Measurements from ENCODE around the gene CERT1. TPM values are rescaled to one million over a fixed set of nuclear protein-coding genes. Genes with fewer than 3 reads are reported as not detected.
"Not testable (repeated sequence)": the region's sequence is repeated elsewhere in the genome, so short reads cannot be mapped to it uniquely, and the experiment has no call there.

CERT1 gene
- total RNA-seq, 1 donor from 2014 or later = 14.0 TPM

DNA sequence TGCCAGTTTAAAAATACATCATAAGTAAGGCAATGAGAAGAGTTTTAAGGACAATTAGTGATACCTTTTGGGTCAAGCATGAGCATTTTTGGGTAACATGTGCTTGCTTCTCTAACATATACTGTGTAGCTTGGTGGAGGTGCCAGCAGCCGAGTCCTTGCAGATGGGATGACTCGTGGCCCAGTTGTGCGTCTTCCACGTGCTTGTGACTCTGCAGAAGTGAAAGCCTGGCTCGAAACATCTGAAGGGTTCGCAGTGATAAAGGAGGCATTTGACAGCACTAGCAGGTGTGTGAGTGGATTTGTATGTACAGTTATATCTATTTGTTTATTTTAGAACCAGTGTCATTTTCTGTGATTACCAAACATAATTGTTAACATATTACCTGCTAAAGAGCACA is 156.2 kb downstream of the CERT1 start:
- no peak for DNase-seq (ENCODE audit: low read depth, low spot score)

DNA sequence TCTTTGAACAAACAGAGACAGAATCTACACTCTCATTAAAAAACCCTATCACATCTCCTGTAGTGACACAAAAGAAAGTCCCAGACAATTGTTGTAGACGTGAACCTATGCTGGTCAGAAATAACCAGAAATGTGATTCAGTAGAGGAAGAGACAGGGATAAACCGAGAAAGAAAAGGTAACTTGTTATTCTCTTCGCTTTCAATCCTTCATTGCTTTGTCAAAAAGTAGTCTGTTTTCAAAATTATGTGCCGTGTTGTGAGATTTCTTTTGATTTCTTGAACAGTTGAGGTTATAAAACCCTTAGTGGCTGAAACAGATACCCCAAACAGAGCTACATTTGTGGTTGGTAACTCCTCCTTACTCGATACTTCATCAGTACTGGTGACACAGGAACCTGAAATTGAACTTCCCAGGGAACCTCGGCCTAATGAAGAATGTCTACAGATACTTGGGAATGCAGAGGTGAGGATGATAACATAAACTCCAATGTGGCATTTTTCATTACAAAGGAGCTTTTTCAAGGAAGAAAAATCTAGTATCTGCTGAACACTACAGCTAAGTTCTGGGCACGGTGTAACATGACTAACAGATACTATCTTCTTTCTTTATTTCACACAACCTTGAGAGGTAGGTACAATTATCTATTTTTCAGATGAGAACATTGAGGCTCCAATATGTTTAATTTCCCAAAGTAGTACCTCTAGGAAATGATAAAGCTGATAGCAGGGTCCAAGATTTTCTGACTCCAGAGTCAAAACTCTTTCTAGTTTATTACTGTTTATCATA is 160.1 kb downstream of the CERT1 start:
- DNase-seq (ENCODE audit: low read depth, low spot score) = no peak

DNA sequence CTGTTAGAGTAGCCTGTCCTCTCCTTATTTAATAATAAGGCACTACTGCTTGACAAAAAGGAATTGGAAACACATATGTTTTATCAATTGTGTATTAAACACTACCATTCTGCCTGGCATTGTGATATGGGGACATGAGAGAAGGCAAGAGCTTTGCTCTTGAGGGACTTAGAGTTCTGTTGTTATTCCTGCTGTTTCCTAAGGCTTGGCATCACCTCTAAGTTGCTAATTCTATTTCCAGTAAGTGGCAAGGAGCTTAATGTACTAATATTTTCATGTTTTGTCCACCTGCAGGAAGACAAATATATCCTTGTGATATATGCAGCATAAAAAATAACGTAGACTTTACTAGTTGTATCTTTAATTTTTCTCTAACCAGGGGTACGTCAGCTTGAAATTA is 161.8 kb downstream of the CERT1 start:
- DNase-seq (ENCODE audit: low read depth, low spot score) = no peak

DNA sequence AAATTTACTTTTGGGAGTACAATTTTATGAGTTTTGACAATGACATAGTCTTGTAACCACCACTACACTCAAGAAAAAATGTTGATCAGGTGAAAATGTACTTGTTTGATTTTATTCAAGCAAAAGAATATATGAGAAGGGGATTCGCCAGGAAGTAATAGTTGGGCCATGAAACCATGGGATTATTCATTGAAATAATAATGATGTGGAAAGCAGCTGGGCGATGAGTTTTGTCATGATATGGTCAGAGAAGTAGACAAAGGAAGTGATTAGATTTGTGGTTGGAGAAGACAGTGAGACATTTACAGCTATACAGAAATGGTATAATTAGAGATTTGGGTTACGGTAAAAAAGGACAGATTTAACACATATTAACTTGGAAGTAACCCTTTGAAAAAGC is 163.2 kb downstream of the CERT1 start:
- DNase-seq (ENCODE audit: low read depth, low spot score) = no peak

DNA sequence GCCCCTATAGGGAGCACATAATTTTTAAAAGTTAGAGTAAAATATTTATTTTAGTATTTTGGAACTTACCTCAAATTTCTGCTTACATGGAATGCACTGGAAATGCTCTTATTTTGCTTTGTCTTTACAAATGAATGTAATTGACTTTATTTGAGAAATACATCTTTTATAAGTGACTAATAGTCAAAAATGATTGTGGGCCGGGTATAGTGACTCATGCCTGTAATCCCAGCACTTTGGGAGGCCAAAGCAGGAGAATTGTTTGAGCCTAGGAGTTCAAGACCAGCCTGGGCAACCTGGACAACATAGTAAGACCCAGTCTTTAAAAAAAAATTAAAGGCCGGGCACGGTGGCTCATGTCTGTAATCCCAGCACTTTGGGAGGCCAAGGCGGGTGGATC is 168.6 kb downstream of the CERT1 start:
- no peak for DNase-seq (ENCODE audit: low read depth, low spot score)

GRCh38 chr5:75341934-75342333 is 169.5 kb downstream of the CERT1 start:
- DNase-seq (ENCODE audit: low read depth, low spot score) = no peak

DNA sequence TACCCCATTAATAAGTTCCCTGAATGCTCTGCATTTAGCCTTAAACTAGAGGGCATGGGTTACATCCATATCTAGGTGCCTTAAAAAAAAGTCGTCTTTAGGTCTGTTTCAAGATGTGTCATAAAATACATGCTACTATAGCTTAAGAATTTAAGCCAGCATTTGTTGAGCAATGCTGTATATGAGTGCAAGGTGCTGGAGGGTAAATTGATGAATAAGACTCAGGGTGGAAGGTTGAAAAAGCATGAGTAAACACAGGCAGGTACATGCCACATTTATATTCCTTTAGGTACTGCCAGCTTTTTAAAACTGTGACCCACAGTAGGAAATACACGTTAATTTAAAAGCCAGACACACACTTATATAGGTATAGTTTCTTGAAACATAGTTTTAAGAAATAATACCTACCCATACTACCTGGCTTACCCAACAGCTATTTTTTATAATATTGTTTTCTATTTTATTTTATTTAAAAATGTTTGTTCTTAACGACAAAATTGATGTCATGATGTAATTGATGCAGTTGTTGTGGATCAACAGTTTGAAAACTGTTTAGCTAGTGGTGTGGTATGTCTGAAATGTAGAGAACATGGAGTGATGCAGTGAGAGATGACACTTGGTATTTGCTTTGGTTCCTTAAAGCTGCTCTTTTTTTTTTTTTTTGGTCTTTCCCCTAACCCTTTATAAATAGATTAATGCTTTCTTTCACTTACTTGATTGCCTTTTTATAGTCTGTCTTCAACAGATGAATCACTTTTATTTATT is 170.5 kb downstream of the CERT1 start:
- no peak for DNase-seq (ENCODE audit: low read depth, low spot score)

DNA sequence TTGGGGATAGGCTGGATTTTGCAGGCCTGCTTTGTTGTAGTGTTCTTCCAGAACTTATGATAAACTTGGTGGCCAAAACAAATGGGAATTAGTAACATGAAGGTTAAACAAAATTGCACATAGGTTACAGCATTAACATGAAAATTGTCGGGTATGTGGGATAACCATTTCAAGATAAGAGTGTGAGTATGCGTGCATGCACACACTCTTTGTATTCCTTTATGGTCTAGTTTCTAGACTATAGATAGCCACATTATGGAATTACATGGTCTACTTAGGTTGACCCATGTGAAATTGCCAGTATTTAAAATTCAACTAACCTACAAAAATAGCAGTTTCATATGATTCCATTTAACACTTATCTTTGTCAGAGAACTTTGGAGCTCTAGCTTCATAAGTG is 173.0 kb downstream of the CERT1 start:
- no peak for DNase-seq (ENCODE audit: low read depth, low spot score)

GRCh38 chr5:75337366-75338021 is 173.9 kb downstream of the CERT1 start:
- DNase-seq (ENCODE audit: low read depth, low spot score) = no peak

- DNase-seq (ENCODE audit: low read depth, low spot score) = peak; percentile 99
These were observed 174.7 kb downstream of the CERT1 start, which contains the start of gene HMGCR for GRCh38 chr5:75336615-75337336. Gene HMGCR (plus strand): TSS chr5:75337220. CDS start chr5:75342606, 5,386 bp downstream.

DNA sequence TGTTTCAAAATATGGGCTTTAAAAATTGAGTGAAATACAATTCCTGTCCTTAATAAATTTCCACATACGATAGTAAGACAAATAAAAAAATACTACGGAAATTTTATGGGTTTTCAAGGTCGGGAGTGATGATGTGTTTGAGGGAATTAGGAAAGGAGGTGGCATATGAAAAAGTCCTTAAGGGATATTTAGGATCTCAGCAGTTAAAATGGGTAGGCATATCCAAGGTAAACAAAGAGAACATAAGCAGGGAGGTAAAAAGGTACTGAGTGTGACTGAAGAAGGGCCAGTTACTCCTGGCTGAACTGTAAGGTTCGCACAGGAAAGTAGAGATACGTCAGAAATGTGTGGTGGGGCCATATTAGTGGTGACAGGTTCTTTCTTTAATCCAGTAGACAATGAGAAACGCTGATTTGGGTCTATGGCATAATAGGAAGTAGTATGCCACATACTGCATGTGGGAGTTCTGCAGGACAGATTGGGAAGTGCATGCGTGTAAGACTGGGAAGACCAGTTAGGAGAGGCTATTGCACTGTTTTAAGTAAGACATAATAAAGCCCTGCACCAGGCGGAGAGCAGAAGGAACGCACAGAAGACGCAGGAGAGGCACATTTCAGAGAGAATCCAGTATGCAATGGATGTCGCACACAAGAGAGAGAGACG is 175.3 kb downstream of the CERT1 start:
- peak; percentile 55 for DNase-seq (ENCODE audit: low read depth, low spot score)

- DNase-seq (ENCODE audit: low read depth, low spot score) = no peak
These were observed 175.9 kb downstream of the CERT1 start for GRCh38 chr5:75335486-75335885.

- not testable (repeated sequence) for DNase-seq (ENCODE audit: low read depth, low spot score)
These were observed 177.0 kb downstream of the CERT1 start for GRCh38 chr5:75334413-75334812.

- not testable (repeated sequence) for DNase-seq (ENCODE audit: low read depth, low spot score)
These were observed 177.7 kb downstream of the CERT1 start for GRCh38 chr5:75333759-75334158.

DNA sequence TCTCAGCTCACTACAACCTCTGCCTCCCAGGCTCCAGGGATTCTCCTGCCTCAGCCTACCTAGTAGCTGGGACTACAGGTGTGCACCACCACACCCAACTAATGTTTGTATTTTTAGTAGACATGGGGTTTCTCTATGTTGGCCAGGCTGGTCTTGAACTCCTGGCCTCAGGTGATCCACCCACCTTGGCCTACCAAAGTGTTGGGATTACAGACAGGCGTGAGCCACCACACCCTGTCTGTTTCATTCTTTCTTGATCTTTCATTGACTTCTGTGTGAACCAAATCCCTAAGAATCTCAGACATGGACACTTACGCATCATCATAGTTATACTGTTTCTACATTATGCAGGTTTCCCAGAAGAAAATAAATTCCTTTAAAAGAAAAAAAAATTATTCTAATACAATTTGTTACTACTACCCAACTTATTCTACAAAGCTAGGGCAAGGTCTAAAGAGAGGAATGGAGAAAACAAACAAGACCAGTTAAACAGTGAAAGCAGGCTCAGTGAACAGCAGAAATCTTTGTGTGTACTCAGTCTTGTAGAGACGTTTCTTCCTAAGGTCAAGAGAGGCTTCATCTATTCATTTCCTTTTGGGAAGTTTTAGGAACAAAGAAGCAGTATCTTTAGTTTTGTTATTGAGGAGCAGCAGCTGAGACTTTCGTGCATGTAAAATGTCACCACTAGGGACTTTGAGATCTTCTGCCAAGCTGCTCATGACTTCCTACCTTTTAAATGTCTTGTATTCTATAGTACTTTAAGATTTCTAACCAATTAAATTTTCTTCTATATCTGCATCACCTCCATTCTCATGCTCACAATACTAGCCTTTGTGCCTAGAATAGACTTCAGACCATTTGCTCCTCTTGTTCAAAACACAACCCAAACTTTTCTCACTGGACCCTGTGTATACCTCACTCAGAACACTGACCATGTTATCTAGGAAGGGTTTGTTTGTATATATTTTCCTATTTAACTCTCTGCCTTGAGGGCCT is 180.0 kb downstream of the CERT1 start:
- no peak for DNase-seq (ENCODE audit: low read depth, low spot score)

GRCh38 chr5:75330404-75330803 is 181.0 kb downstream of the CERT1 start:
- no peak for DNase-seq (ENCODE audit: low read depth, low spot score)
